PFSK-1 (cell line): ENCODE measurements around the gene GNRHR.

Experiments
- FOXP2 ChIP-seq: optimal IDR thresholded peaks from 2 replicates; pipeline ENCODE3; 2011; ENCODE audit warnings: borderline replicate concordance, control low read depth, inconsistent platforms; ENCODE audit not compliant: insufficient read depth; ENCODE audit errors: extremely low read length, extremely low read depth
- POLR2AphosphoS5 ChIP-seq: IDR thresholded peaks from 2 replicates; pipeline ENCODE4 v1.6.1; 2012; ENCODE audit warnings: low read depth, mild to moderate bottlenecking, control low read depth, low read length, moderate library complexity
- REST ChIP-seq, 2 experiments: IDR thresholded peaks; 2 replicates each; pipeline versions ENCODE4 v1.6.1 to v1.8.0; 2011 to 2012; ENCODE audit warnings: low read depth in 2 of 2, low read length in 2 of 2, control low read depth in 1 of 2, inconsistent platforms in 1 of 2, mild to moderate bottlenecking in 1 of 2, moderate library complexity in 1 of 2; ENCODE audit not compliant: insufficient read depth in 1 of 2
- SIN3A ChIP-seq: IDR thresholded peaks from 2 replicates; pipeline ENCODE4 v1.6.1; 2012; ENCODE audit warnings: mild to moderate bottlenecking, low read length, moderate library complexity, borderline replicate concordance; ENCODE audit not compliant: insufficient read depth
- TAF1 ChIP-seq: IDR thresholded peaks from 2 replicates; pipeline ENCODE4 v1.6.1; 2012; ENCODE audit warnings: low read length, control low read depth, borderline replicate concordance; ENCODE audit not compliant: insufficient read depth

GNRHR gene

GRCh38 chr4:67725132-67725531 is 29.1 kb downstream of the GNRHR start:
- TF ChIP-seq TAF1 (no peak), SIN3A (no peak), POLR2AphosphoS5 (no peak), FOXP2 (no peak)

- TF ChIP-seq TAF1 = no peak
- TF ChIP-seq POLR2AphosphoS5 = no peak
- TF ChIP-seq FOXP2 = no peak
- TF ChIP-seq SIN3A = no peak
- TF ChIP-seq REST (IDR thresholded peaks at IDR 0.05; ENCODE audit: insufficient read depth in 1 of 2, low read depth in 2 of 2, low read length in 2 of 2) = no peak
Measured at GRCh38 chr4:67723949-67724348, 30.2 kb downstream of the GNRHR start.

- TF ChIP-seq SIN3A = no peak
- no peak for TF ChIP-seq REST (IDR thresholded peaks at IDR 0.05; ENCODE audit: insufficient read depth in 1 of 2, low read depth in 2 of 2, low read length in 2 of 2)
- TF ChIP-seq POLR2AphosphoS5 = no peak
- TF ChIP-seq TAF1 = no peak
Measured at GRCh38 chr4:67723341-67723740, 30.8 kb downstream of the GNRHR start.

GRCh38 chr4:67721770-67722597 is 32.2 kb downstream of the GNRHR start:
- no peak for TF ChIP-seq REST (IDR thresholded peaks at IDR 0.05; ENCODE audit: insufficient read depth in 1 of 2, low read depth in 2 of 2, low read length in 2 of 2)
- TF ChIP-seq TAF1 = no peak
- TF ChIP-seq SIN3A = no peak
- no peak for TF ChIP-seq POLR2AphosphoS5
- TF ChIP-seq FOXP2 = no peak

- TF ChIP-seq POLR2AphosphoS5 = no peak
Measured at GRCh38 chr4:67721315-67721769, 32.8 kb downstream of the GNRHR start.

- TF ChIP-seq SIN3A = no peak
- no peak for TF ChIP-seq REST (IDR thresholded peaks at IDR 0.05; ENCODE audit: insufficient read depth in 1 of 2, low read depth in 2 of 2, low read length in 2 of 2)
- no peak for TF ChIP-seq POLR2AphosphoS5
- TF ChIP-seq FOXP2 = no peak
- TF ChIP-seq TAF1 = no peak
Measured at GRCh38 chr4:67719953-67720617, 34.1 kb downstream of the GNRHR start.
